Activated B cell treated with CpG ODN at 0.5 μM for 24 hours (primary cell): Measurements from ENCODE around the gene SERINC5. TPM values are rescaled to one million over a fixed set of nuclear protein-coding genes. Genes with fewer than 3 reads are reported as not detected.
"Not testable (repeated sequence)": the region's sequence is repeated elsewhere in the genome, so short reads cannot be mapped to it uniquely, and the experiment has no call there.

Experiments used
- ATAC-seq: fragments of 200-7000 bp; cut with Tn5 transposase; one replicate; pipeline ENCODE4 v1.10.0; 2021; ENCODE audit warnings: low read depth, mild to moderate bottlenecking, moderate library complexity
- CTCF ChIA-PET: fragments of 350-600 bp; sonication (Branson Sonifier 250); formaldehyde crosslinking; loops from one replicate; lab custom pipeline; 2021; ENCODE audit warnings: antibody characterized with exemption; lab: Charles Lee
- POLR2A ChIA-PET: fragments of 350-600 bp; sonication (Branson Sonifier 250); formaldehyde crosslinking; loops from one replicate; lab custom pipeline; 2021; ENCODE audit warnings: antibody characterized with exemption; lab: Charles Lee
- DNase-seq: peaks from one replicate; pipeline ENCODE4 v3.0.0; 2022
- H3K27ac Mint-ChIP-seq: one replicate; pipeline ENCODE4 v1.8.0; 2020; ENCODE audit warnings: mixed read lengths
- H3K27me3 Mint-ChIP-seq: one replicate; pipeline ENCODE4 v1.8.0; 2021; ENCODE audit warnings: mixed read lengths
- H3K36me3 Mint-ChIP-seq: one replicate; pipeline ENCODE4 v1.8.0; 2021; ENCODE audit warnings: low read depth, mixed read lengths
- H3K4me1 Mint-ChIP-seq: one replicate; pipeline ENCODE4 v1.8.0; 2021; ENCODE audit warnings: mixed read lengths
- H3K4me3 Mint-ChIP-seq: one replicate; pipeline ENCODE4 v1.8.0; 2020; ENCODE audit warnings: mild to moderate bottlenecking, mixed read lengths
- H3K9me3 Mint-ChIP-seq: one replicate; pipeline ENCODE4 v1.8.0; 2020; ENCODE audit warnings: mixed read lengths
- CTCF ChIP-seq: fragments of 200-600 bp; IDR thresholded peaks from one replicate; pipeline ENCODE4 v1.8.0; 2022; ENCODE audit warnings: antibody characterized with exemption, mild to moderate bottlenecking
- intact Hi-C: fragments of 100-400 bp; cut with micrococcal nuclease; formaldehyde crosslinking; loops from one replicate; pipeline ENCODE4 v1.15.1; 2024
- total RNA-seq: library from RNA; stranded (reverse); gene quantifications from 2 replicates; pipeline ENCODE4 v1.2.3, GENCODE V29; 2022

Gene SERINC5
- total RNA-seq, 1 donor from 2014 or later = 5.3 TPM

GRCh38 chr5:80117446-80117845, 138.4 kb downstream of the SERINC5 start:
- H3K36me3 Mint-ChIP-seq = no peaks in the 10 kb centered on the region
- POLR2A ChIA-PET = no interaction called here
- CTCF ChIA-PET = no interaction called here
- no peak for TF ChIP-seq CTCF
- no peak overlapping the region for H3K4me3 Mint-ChIP-seq
- H3K4me1 Mint-ChIP-seq = peaks cover 3% of the 10 kb centered on the region
- no peak for ATAC-seq
- no peak overlapping the region for H3K27ac Mint-ChIP-seq
- no peak for DNase-seq
- intact Hi-C loops = no loop called here
- H3K9me3 Mint-ChIP-seq = peaks cover 8% of the 10 kb centered on the region
- no peaks in the 10 kb centered on the region for H3K27me3 Mint-ChIP-seq

GRCh38 chr5:80116465-80116864, 139.4 kb downstream of the SERINC5 start:
- no peak for ATAC-seq
- DNase-seq = no peak
- CTCF ChIA-PET = no interaction called here
- no peaks in the 10 kb centered on the region for H3K4me1 Mint-ChIP-seq
- intact Hi-C loops = no loop called here
- no peak for TF ChIP-seq CTCF
- H3K9me3 Mint-ChIP-seq = peaks cover 8% of the 10 kb centered on the region
- H3K36me3 Mint-ChIP-seq = no peaks in the 10 kb centered on the region
- POLR2A ChIA-PET = no interaction called here
- H3K27ac Mint-ChIP-seq = no peak overlapping the region
- H3K4me3 Mint-ChIP-seq = no peak overlapping the region
- H3K27me3 Mint-ChIP-seq = no peaks in the 10 kb centered on the region

DNA sequence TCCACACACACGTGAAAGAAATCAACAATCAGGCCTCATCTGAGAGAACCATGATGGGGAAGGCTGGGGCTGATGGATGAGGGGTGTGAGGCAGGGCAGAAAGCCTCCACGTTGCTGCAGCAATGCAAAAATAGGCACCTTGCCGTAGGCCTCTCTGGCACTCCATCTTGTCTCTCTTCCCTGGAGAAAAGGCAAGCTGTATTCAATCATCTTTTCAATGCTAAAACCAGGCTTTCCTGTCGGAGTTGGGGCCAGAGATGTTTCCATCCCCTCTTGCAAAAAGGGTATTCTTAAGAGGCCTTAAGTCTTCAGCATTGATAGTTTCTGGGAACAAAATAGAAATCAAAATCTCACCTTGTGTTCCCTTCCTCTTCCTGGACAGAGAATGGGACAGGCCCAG, 139.8 kb downstream of the SERINC5 start:
- Mint-ChIP-seq H3K9me3 (peaks cover 8% of the 10 kb centered on the region), H3K36me3 (no peaks in the 10 kb centered on the region), H3K4me1 (no peaks in the 10 kb centered on the region), H3K4me3 (no peak overlapping the region), H3K27me3 (no peaks in the 10 kb centered on the region), H3K27ac (no peak overlapping the region)
- ChIA-PET POLR2A (no interaction called here), CTCF (no interaction called here)
- no peak for ATAC-seq
- DNase-seq = no peak
- intact Hi-C loops = no loop called here
- TF ChIP-seq CTCF = no peak

GRCh38 chr5:80114860-80115259, 141.0 kb downstream of the SERINC5 start:
- no peak overlapping the region for H3K4me3 Mint-ChIP-seq
- POLR2A ChIA-PET = interaction anchor here (0.6 kb wide), 1 partner anchor 67 kb away, joined by 3 read pairs; no protein-coding TSS in a partner anchor

GRCh38 chr5:80111376-80111990, 144.4 kb downstream of the SERINC5 start:
- H3K36me3 Mint-ChIP-seq, POLR2A ChIA-PET, H3K4me3 Mint-ChIP-seq, DNase-seq, ATAC-seq, H3K9me3 Mint-ChIP-seq, H3K4me1 Mint-ChIP-seq, intact Hi-C loops, H3K27ac Mint-ChIP-seq, H3K27me3 Mint-ChIP-seq, CTCF ChIA-PET: not testable (repeated sequence)

More at GRCh38 chr5:80114860-80115259, 141.0 kb downstream of the SERINC5 start:
- Mint-ChIP-seq H3K4me1 (peaks cover 6% of the 10 kb centered on the region), H3K9me3 (peaks cover 8% of the 10 kb centered on the region), H3K36me3 (no peaks in the 10 kb centered on the region), H3K27me3 (peaks cover 2% of the 10 kb centered on the region), H3K27ac (no peak overlapping the region)
- DNase-seq (no peak), ATAC-seq (no peak)
- intact Hi-C loops = no loop called here
- TF ChIP-seq CTCF = no peak
- CTCF ChIA-PET = no interaction called here
